H1 (cell line): Measurements from ENCODE around the gene KCNT1. TPM values are rescaled to one million over a fixed set of nuclear protein-coding genes. Genes with fewer than 3 reads are reported as not detected.

Source experiments
- CTCF ChIA-PET: fragments of 300-600 bp; sonication (Branson Sonifier 250); formaldehyde crosslinking; loops from one replicate; lab custom pipeline; 2021; ENCODE audit not compliant: partially characterized antibody; lab: Charles Lee
- POLR2A ChIA-PET: fragments of 300-600 bp; sonication (Branson Sonifier 250); formaldehyde crosslinking; loops from one replicate; lab custom pipeline; 2021; ENCODE audit warnings: inconsistent platforms; ENCODE audit not compliant: partially characterized antibody; lab: Charles Lee
- DNase-seq, 2 experiments: peaks; one replicate each; pipeline versions ENCODE4 v3.0.0 to v3.0.0-alpha.2; 2010 to 2022; ENCODE audit warnings: low spot score in 2 of 2, low read depth in 1 of 2, mixed read lengths in 1 of 2
- FAIRE-seq: peaks from 2 replicates; lab custom pipeline; 2011; peaks lifted over from hg19 to GRCh38; lab: Jason Lieb, UNC
- H2AFZ ChIP-seq: 2 replicates; pipeline ENCODE4 v1.8.1; 2012; ENCODE audit warnings: low read length, inconsistent platforms
- H2AK5ac ChIP-seq: 2 replicates; pipeline ENCODE4 v1.6.1; 2013; ENCODE audit warnings: low read depth, low read length
- H2BK120ac ChIP-seq: replicated peaks from 2 replicates; pipeline ENCODE3; 2013; ENCODE audit warnings: low read depth, low read length, inconsistent platforms
- H2BK12ac ChIP-seq: 2 replicates; pipeline ENCODE4 v1.6.1; 2013; ENCODE audit warnings: low read depth, low read length
- H2BK15ac ChIP-seq: 2 replicates; pipeline ENCODE4 v1.6.1; 2013; ENCODE audit warnings: low read length
- H2BK20ac ChIP-seq: 2 replicates; pipeline ENCODE4 v1.6.1; 2013; ENCODE audit warnings: low read length
- H2BK5ac ChIP-seq: 2 replicates; pipeline ENCODE4 v1.6.1; 2013; ENCODE audit warnings: low read depth, low read length
- H3K14ac ChIP-seq: 2 replicates; pipeline ENCODE4 v1.6.1; 2013; ENCODE audit warnings: inconsistent platforms; ENCODE audit not compliant: insufficient read length
- H3K18ac ChIP-seq: 2 replicates; pipeline ENCODE4 v1.6.1; 2013; ENCODE audit warnings: low read length; ENCODE audit errors: extremely low read depth
- H3K23ac ChIP-seq: 2 replicates; pipeline ENCODE4 v1.6.1; 2013; ENCODE audit warnings: inconsistent platforms; ENCODE audit not compliant: insufficient read length
- H3K23me2 ChIP-seq: 2 replicates; pipeline ENCODE4 v1.6.1; 2013; ENCODE audit warnings: low read depth, low read length
- H3K27ac ChIP-seq: 2 replicates; pipeline ENCODE4 v1.6.1; 2011; ENCODE audit warnings: low read depth, low read length, inconsistent platforms
- H3K27me3 ChIP-seq, 4 experiments: replicated peaks in 1 of 4; 1 replicate in 1 of 4; 2 replicates in 3 of 4; pipeline versions ENCODE4 v1.6.1 to v1.8.1; 2011 to 2013; ENCODE audit warnings: low read length in 3 of 4, mild to moderate bottlenecking in 3 of 4, inconsistent platforms in 2 of 4, mixed read lengths in 2 of 4, moderate library complexity in 1 of 4; ENCODE audit not compliant: control insufficient read depth in 3 of 4, insufficient read depth in 3 of 4; ENCODE audit errors: extremely low read depth in 1 of 4
- H3K36me3 ChIP-seq, 4 experiments: 2 replicates each; pipeline versions ENCODE4 v1.6.1 to v1.8.1; 2011 to 2013; ENCODE audit warnings: mild to moderate bottlenecking in 4 of 4, low read length in 3 of 4, moderate library complexity in 2 of 4, control low read depth in 1 of 4, inconsistent platforms in 1 of 4; ENCODE audit not compliant: insufficient read depth in 4 of 4, control insufficient read depth in 2 of 4
- H3K4ac ChIP-seq: replicated peaks from 2 replicates; pipeline ENCODE3; 2013; ENCODE audit warnings: low read length, low read depth, mixed read lengths, inconsistent platforms; ENCODE audit not compliant: insufficient read length
- H3K4me1 ChIP-seq, 4 experiments: replicated peaks in 1 of 4; 1 replicate in 1 of 4; 2 replicates in 3 of 4; pipeline versions ENCODE4 v1.6.1 to v1.8.1; 2011 to 2013; ENCODE audit warnings: low read length in 3 of 4, inconsistent platforms in 2 of 4, mixed read lengths in 1 of 4; ENCODE audit not compliant: insufficient read depth in 4 of 4, control insufficient read depth in 3 of 4
- H3K4me2 ChIP-seq, 2 experiments: 2 replicates each; pipeline versions ENCODE4 v1.6.1 to v1.8.1; 2011 to 2013; ENCODE audit warnings: low read depth in 2 of 2, low read length in 2 of 2, control low read depth in 1 of 2, inconsistent platforms in 1 of 2, mild to moderate bottlenecking in 1 of 2; ENCODE audit not compliant: insufficient read depth in 1 of 2
- H3K4me3 ChIP-seq, 4 experiments: fragments of 200-600, 300-600 bp in 1 of 4; sonication (generic), shearing (Covaris generic), sonication (Bioruptor Twin) in 1 of 4; 2 replicates each; pipeline versions ENCODE4 v1.5.1 to v1.8.1; 2011 to 2016; ENCODE audit warnings: low read length in 4 of 4, low read depth in 3 of 4, control low read depth in 2 of 4, inconsistent platforms in 2 of 4, mild to moderate bottlenecking in 2 of 4, mixed read lengths in 1 of 4, moderate library complexity in 1 of 4; ENCODE audit not compliant: insufficient read depth in 2 of 4; ENCODE audit errors: extremely low read depth in 1 of 4
- H3K56ac ChIP-seq: replicated peaks from 2 replicates; pipeline ENCODE3; 2013; ENCODE audit warnings: low read depth, mild to moderate bottlenecking, mixed read lengths, low read length, inconsistent platforms; ENCODE audit not compliant: insufficient read length
- H3K79me1 ChIP-seq: 2 replicates; pipeline ENCODE4 v1.6.1; 2013; ENCODE audit warnings: low read depth, low read length, control low read depth
- H3K79me2 ChIP-seq, 2 experiments: 2 replicates each; pipeline versions ENCODE4 v1.6.1 to v1.8.1; 2012 to 2013; ENCODE audit warnings: low read length in 2 of 2, mild to moderate bottlenecking in 2 of 2, inconsistent platforms in 1 of 2; ENCODE audit not compliant: insufficient read depth in 2 of 2, control insufficient read depth in 1 of 2
- H3K9ac ChIP-seq, 4 experiments: replicated peaks in 1 of 4; 1 replicate in 1 of 4; 2 replicates in 3 of 4; pipeline versions ENCODE4 v1.6.1 to v1.8.1; 2011 to 2013; ENCODE audit warnings: low read depth in 3 of 4, low read length in 3 of 4, control low read depth in 2 of 4, mild to moderate bottlenecking in 2 of 4, moderate library complexity in 2 of 4, inconsistent platforms in 1 of 4; ENCODE audit errors: extremely low read depth in 1 of 4
- H3K9me3 ChIP-seq, 2 experiments: 2 replicates each; pipeline versions ENCODE4 v1.6.1 to v1.8.1; 2012 to 2013; ENCODE audit warnings: mild to moderate bottlenecking in 2 of 2, moderate library complexity in 2 of 2, control low read depth in 1 of 2, inconsistent platforms in 1 of 2, low read depth in 1 of 2, low read length in 1 of 2, mixed read lengths in 1 of 2; ENCODE audit not compliant: insufficient read depth in 2 of 2
- H4K20me1 ChIP-seq, 2 experiments: replicated peaks in 1 of 2; 2 replicates each; pipeline versions ENCODE3 to v1.8.1; 2011 to 2013; ENCODE audit warnings: inconsistent platforms in 2 of 2, low read length in 2 of 2, mild to moderate bottlenecking in 1 of 2; ENCODE audit not compliant: insufficient read depth in 2 of 2, control insufficient read depth in 1 of 2
- H4K5ac ChIP-seq: 2 replicates; pipeline ENCODE4 v1.6.1; 2013; ENCODE audit warnings: low read length, low read depth, mixed read lengths, inconsistent platforms; ENCODE audit not compliant: insufficient read length
- H4K8ac ChIP-seq: 2 replicates; pipeline ENCODE4 v1.8.0; 2013; ENCODE audit warnings: mild to moderate bottlenecking, moderate library complexity, low read length, inconsistent platforms; ENCODE audit not compliant: insufficient read depth; ENCODE audit errors: extremely low read depth
- H4K91ac ChIP-seq: replicated peaks from 2 replicates; pipeline ENCODE3; 2013; ENCODE audit warnings: low read length, mixed read lengths, inconsistent platforms; ENCODE audit not compliant: insufficient read length
- CBX8 ChIP-seq: fragments of 300-800, 300-1000 bp; sonication (generic); IDR thresholded peaks from 2 replicates; pipeline ENCODE4 v1.7.1; 2016; ENCODE audit warnings: low read depth, low read length, borderline replicate concordance
- WGBS, 2 experiments: shearing (Covaris generic) in 1 of 2; methylation state at CpG; one replicate each; pipeline versions ENCODE4 v1.1.6 to v1.1.7; 2013 to 2015; ENCODE audit warnings: low lambda C conversion rate in 2 of 2, mixed read lengths in 2 of 2, inconsistent platforms in 1 of 2, low coverage in 1 of 2, missing lambda C conversion rate in 1 of 2; ENCODE audit not compliant: insufficient replicate concordance in 2 of 2, insufficient coverage in 1 of 2, insufficient read length in 1 of 2; ENCODE audit errors: extremely low coverage in 1 of 2, missing lambda C conversion rate in 1 of 2; 5-methylcytosine and 5-hydroxymethylcytosine counted together
- polyA plus RNA-seq, 7 experiments: library from polyadenylated mRNA; depleted of rRNA in 3 of 7; stranded (reverse) in 5 of 7; unstranded in 2 of 7; fragments of >200 nt in 5 of 7; fragments of 200-250 nt in 2 of 7; gene quantifications; 1 replicate in 5 of 7; 2 replicates in 1 of 7; 4 replicates in 1 of 7; pipeline versions ENCODE4 v1.2.1 to v1.2.3, GENCODE V29; 2011 to 2013; ENCODE audit warnings: missing spikeins in 2 of 7, mixed read lengths in 2 of 7
- total RNA-seq: library from RNA; stranded (reverse); fragmentation: NEBNext Ultra II Directional; extraction: Animal tissue kit (Norgen Biotek cat#: 25700); gene quantifications from 2 replicates; pipeline ENCODE4 v1.2.1, GENCODE V29; 2021
- TF ChIP-seq, protein P1 (sequence below): IDR thresholded peaks from 2 replicates; pipeline ENCODE4 v1.6.1; 2012; ENCODE audit warnings: low read length, inconsistent platforms

Gene KCNT1
- total and polyA plus RNA-seq, 2 of the 8 experiments (the other 6 are each of a cell fraction or from before 2014, with no cell fraction given) = 0.13 to 0.20 TPM

DNA sequence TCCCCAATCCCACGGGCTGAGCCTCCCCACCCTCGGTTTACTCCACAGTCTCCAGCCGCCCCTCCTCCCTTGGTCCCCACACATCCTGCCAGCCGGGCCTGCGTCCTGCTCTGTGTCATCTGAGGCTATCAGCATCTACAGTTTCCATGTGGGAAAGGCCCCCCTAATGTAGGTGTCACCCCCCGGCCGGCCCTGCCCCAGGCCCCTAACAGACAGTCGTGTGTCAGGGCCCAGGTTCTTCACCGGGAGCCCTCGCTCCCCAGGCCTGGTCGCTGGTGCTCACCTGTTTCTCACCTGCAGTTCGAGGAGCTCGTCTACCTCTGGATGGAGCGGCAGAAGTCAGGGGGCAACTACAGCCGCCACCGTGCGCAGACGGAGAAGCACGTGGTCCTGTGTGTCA is 62.7 kb downstream of the KCNT1 start:
- no peak overlapping the region for H3K4me2 ChIP-seq
- H3K27ac ChIP-seq = no peak overlapping the region
- TF ChIP-seq, protein P1, sequence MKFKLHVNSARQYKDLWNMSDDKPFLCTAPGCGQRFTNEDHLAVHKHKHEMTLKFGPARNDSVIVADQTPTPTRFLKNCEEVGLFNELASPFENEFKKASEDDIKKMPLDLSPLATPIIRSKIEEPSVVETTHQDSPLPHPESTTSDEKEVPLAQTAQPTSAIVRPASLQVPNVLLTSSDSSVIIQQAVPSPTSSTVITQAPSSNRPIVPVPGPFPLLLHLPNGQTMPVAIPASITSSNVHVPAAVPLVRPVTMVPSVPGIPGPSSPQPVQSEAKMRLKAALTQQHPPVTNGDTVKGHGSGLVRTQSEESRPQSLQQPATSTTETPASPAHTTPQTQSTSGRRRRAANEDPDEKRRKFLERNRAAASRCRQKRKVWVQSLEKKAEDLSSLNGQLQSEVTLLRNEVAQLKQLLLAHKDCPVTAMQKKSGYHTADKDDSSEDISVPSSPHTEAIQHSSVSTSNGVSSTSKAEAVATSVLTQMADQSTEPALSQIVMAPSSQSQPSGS = no peak
- no peak for TF ChIP-seq CBX8
- TF ChIP-seq, all 59 proteins: peak for 0
- no peak for FAIRE-seq
- Histone ChIP-seq H2BK5ac (no peak overlapping the region), H3K9me3 (peaks cover 4 to 12% of the 10 kb centered on the region in 2 experiments; a peak in 2 of 4 replicates), H2BK120ac (no peak overlapping the region), H2BK15ac (no peak overlapping the region), H3K56ac (no peak overlapping the region), H3K79me2 (no peaks in the 10 kb centered on the region), H3K4ac (no peak overlapping the region), H3K79me1 (no peaks in the 10 kb centered on the region; the same call in 1 of the 2 replicates), H3K4me3 (no peak overlapping the region), H3K23me2 (no peaks in the 10 kb centered on the region), H2BK20ac (no peak overlapping the region), H4K91ac (no peak overlapping the region), H2AFZ (no peak overlapping the region), H3K27me3 (no peaks in the 10 kb centered on the region), H3K18ac (no peak overlapping the region), H3K14ac (no peak overlapping the region), H3K4me1 (no peaks in the 10 kb centered on the region), H2BK12ac (no peak overlapping the region), H4K20me1 (no peaks in the 10 kb centered on the region), H2AK5ac (no peak overlapping the region), H3K36me3 (no peaks in the 10 kb centered on the region), H3K23ac (no peak overlapping the region), H4K5ac (no peak overlapping the region), H4K8ac (no peak overlapping the region; the same call in 1 of the 2 replicates), H3K9ac (no peak overlapping the region)
- ChIA-PET CTCF (interaction anchor here (0.7 to 1.4 kb wide), 7 partner anchors 8 to 368 kb away, joined by 3 to 4 read pairs (median 4); no protein-coding TSS in a partner anchor), POLR2A (interaction anchor here (0.9 kb wide), 1 partner anchor 18 kb away, joined by 3 read pairs; no protein-coding TSS in a partner anchor)
- DNase-seq = no peak
- WGBS, 2 experiments = 84% methylated on average over 18 of the region's 19 CpGs; no CpG with 5 or more reads in 1 of the 2 experiments
